ENCODE data around the gene CAV1. TPM values are rescaled to one million over a fixed set of nuclear protein-coding genes. Genes with fewer than 3 reads are reported as not detected.

CAV1 gene
- total and polyA plus RNA-seq, 2 of the 4 experiments (the other 2 are of a cell fraction), result 1,592 to 1,808 TPM

- Histone ChIP-seq H3K23ac (ENCODE audit: low read depth, low read length) (peak overlapping the region; percentile 51; the same call in 1 of the 2 replicates), H3K4me3 (ENCODE audit: insufficient read depth, low read depth, low read length) (no peak overlapping the region), H3K56ac (ENCODE audit: extremely low read depth, insufficient read depth, low read length) (peak overlapping the region; percentile 80), H3K27me3 (ENCODE audit: control insufficient read depth, insufficient read depth, low read length) (no peaks in the 10 kb centered on the region), H3K79me1 (ENCODE audit: low read depth in 1 of 2, low read length in 2 of 2) (peaks cover 4 to 17% of the 10 kb centered on the region in 2 experiments; a peak in 2 of 4 replicates), H3K4ac (ENCODE audit: low read depth, low read length) (peak overlapping the region; percentile 96; the same call in 1 of the 2 replicates), H3K4me1 (ENCODE audit: control insufficient read depth, insufficient read depth, low read length) (peaks cover 15% of the 10 kb centered on the region), H3K14ac (replicated peaks; ENCODE audit: low read depth, low read length) (peak overlapping the region; percentile 50), H3K9ac (ENCODE audit: low read depth, low read length) (peak overlapping the region; percentile 3; the same call in 1 of the 2 replicates), H2AK5ac (ENCODE audit: low read depth, low read length) (no peak overlapping the region), H2BK20ac (ENCODE audit: low read depth, low read length) (peak overlapping the region; percentile 78), H2BK5ac (ENCODE audit: low read depth, low read length, poor library complexity, severe bottlenecking) (peak overlapping the region; percentile 91), H3K9me3 (ENCODE audit: control insufficient read depth, insufficient read depth, low read length) (no peaks in the 10 kb centered on the region), H4K8ac (ENCODE audit: low read depth in 2 of 2, low read length in 2 of 2) (peak overlapping the region; percentile 83 to 97; a peak in 3 of 4 replicates), H2AK9ac (replicated peaks; ENCODE audit: low read depth, low read length, poor library complexity) (no peak overlapping the region), H3K9me1 (ENCODE audit: insufficient read depth, low read length) (peaks cover 11% of the 10 kb centered on the region), H3K36me3 (ENCODE audit: control insufficient read depth, insufficient read depth, low read length) (no peaks in the 10 kb centered on the region), H3K4me2 (ENCODE audit: low read depth, low read length) (peak overlapping the region; percentile 72; the same call in 1 of the 2 replicates), H3K18ac (ENCODE audit: low read depth, low read length) (peak overlapping the region; percentile 55), H4K5ac (ENCODE audit: low read depth, low read length) (peak overlapping the region; percentile 88; the same call in 1 of the 2 replicates), H2BK15ac (ENCODE audit: low read depth, low read length) (peak overlapping the region; percentile 86; the same call in 2 of the 3 replicates), H2AFZ (replicated peaks; ENCODE audit: low read length, poor library complexity) (no peak overlapping the region), H4K20me1 (ENCODE audit: insufficient read depth, low read length) (no peaks in the 10 kb centered on the region), H2BK120ac (ENCODE audit: low read depth, low read length) (peak overlapping the region; percentile 100), H3K27ac (ENCODE audit: insufficient read depth, low read length) (peak overlapping the region; percentile 58; the same call in 1 of the 2 replicates), H4K91ac (ENCODE audit: insufficient read depth, low read depth, low read length) (peak overlapping the region; percentile 100)
- no CpG with 5 or more reads among the region's 1 CpG for WGBS, 2 experiments (ENCODE audit: extremely low coverage in 2 of 2, insufficient read length in 1 of 2)
- CTCF ChIA-PET, result interaction anchor here (0.6 to 1.1 kb wide), 4 partner anchors 11 to 364 kb away, joined by 3 to 4 read pairs (median 4); no protein-coding TSS in a partner anchor
- no TSS peak for BruUV-seq (replicated peaks)
- DNase-seq (peak; percentile 93), ATAC-seq (ENCODE audit: low read depth) (peak; percentile 30)
- in situ Hi-C loops (cut with MboI; ENCODE audit: low sequenced_read_pairs) (no loop called here), intact Hi-C loops (cut with micrococcal nuclease) (no loop called here), dilution Hi-C loops (cut with HindIII; ENCODE audit: low sequenced_read_pairs, unreplicated experiment) (no loop called here)
- POLR2A ChIA-PET (ENCODE audit: unreplicated experiment), result interaction anchor here (0.6 kb wide), 1 partner anchor 233 kb away, joined by 4 read pairs; no protein-coding TSS in a partner anchor
- TF ChIP-seq CEBPB (IDR thresholded peaks at IDR 0.05; ENCODE audit: low read depth, low read length) (no peak), FOS (IDR thresholded peaks at IDR 0.05; ENCODE audit: low read depth, low read length) (peak; percentile 62; the same call in 1 of the 2 replicates), RFX5 (IDR thresholded peaks at IDR 0.05; ENCODE audit: low read depth, low read length) (no peak)
These were observed 46.2 kb downstream of the CAV1 start for GRCh38 chr7:116571037-116571436.
